HCT116 (cell line): Measurements from ENCODE around the gene CCNJL.

Source experiments
- CTCF ChIP-seq, 3 experiments: fragments of 200-600 bp in 1 of 3; sonication (generic) in 1 of 3; IDR thresholded peaks in 2 of 3; conservative IDR thresholded peaks in 1 of 3; 2 replicates each; pipeline ENCODE4 v1.5.1; 2012 to 2017; ENCODE audit warnings: low read depth in 2 of 3, low read length in 2 of 3, antibody characterized with exemption in 1 of 3, borderline replicate concordance in 1 of 3, control low read depth in 1 of 3, mild to moderate bottlenecking in 1 of 3, mixed read lengths in 1 of 3, mixed run types in 1 of 3, moderate library complexity in 1 of 3; ENCODE audit not compliant: insufficient read depth in 1 of 3
- EZH2phosphoT487 ChIP-seq: fragments of 200-600 bp; IDR thresholded peaks from 2 replicates; pipeline ENCODE4 v1.6.1; 2018; ENCODE audit warnings: antibody characterized with exemption, borderline replicate concordance
- MAX ChIP-seq: IDR thresholded peaks from 2 replicates; pipeline ENCODE4 v1.6.1; 2012
- POLR2A ChIP-seq: IDR thresholded peaks from 2 replicates; pipeline ENCODE4 v1.7.0; 2011; ENCODE audit warnings: borderline replicate concordance; ENCODE audit not compliant: insufficient read depth, insufficient read length; ENCODE audit errors: extremely low read depth
- SP1 ChIP-seq: IDR thresholded peaks from 2 replicates; pipeline ENCODE4 v1.6.1; 2012; ENCODE audit warnings: low read depth
- TF ChIP-seq, protein P1 (sequence below): IDR thresholded peaks from 2 replicates; pipeline ENCODE4 v1.6.1; 2011; ENCODE audit warnings: mild to moderate bottlenecking, low read length, moderate library complexity; ENCODE audit not compliant: insufficient replicate concordance; ENCODE audit errors: extremely low read depth

GRCh38 chr5:160357394-160357793, 45.0 kb upstream of the CCNJL start:
- TF ChIP-seq EZH2phosphoT487 = no peak
- TF ChIP-seq CTCF (IDR thresholded peaks at IDR 0.05 in 2 of 3, conservative IDR thresholded peaks at IDR 0.05 in 1 of 3; ENCODE audit: borderline replicate concordance in 1 of 3, insufficient read depth in 1 of 3, low read depth in 2 of 3, low read length in 2 of 3) = no peak
- TF ChIP-seq, protein P1, sequence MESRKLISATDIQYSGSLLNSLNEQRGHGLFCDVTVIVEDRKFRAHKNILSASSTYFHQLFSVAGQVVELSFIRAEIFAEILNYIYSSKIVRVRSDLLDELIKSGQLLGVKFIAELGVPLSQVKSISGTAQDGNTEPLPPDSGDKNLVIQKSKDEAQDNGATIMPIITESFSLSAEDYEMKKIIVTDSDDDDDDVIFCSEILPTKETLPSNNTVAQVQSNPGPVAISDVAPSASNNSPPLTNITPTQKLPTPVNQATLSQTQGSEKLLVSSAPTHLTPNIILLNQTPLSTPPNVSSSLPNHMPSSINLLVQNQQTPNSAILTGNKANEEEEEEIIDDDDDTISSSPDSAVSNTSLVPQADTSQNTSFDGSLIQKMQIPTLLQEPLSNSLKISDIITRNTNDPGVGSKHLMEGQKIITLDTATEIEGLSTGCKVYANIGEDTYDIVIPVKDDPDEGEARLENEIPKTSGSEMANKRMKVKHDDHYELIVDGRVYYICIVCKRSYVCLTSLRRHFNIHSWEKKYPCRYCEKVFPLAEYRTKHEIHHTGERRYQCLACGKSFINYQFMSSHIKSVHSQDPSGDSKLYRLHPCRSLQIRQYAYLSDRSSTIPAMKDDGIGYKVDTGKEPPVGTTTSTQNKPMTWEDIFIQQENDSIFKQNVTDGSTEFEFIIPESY = no peak
- no peak for TF ChIP-seq MAX
- TF ChIP-seq POLR2A = no peak
- no peak for TF ChIP-seq SP1
